ENCODE data around the gene MXD1.
"Not testable (repeated sequence)": the region's sequence is repeated elsewhere in the genome, so short reads cannot be mapped to it uniquely, and the experiment has no call there.

The MXD1 gene

GRCh38 chr2:69914950-69915945 is at the start of gene MXD1:
TSS of gene MXD1 (plus strand) at chr2:69915109. CDS start at chr2:69915331, 222 bp downstream.
- DNase-seq, result no peak

GRCh38 chr2:69888451-69888850 is 26.5 kb upstream of the MXD1 start:
- DNase-seq, result no peak

GRCh38 chr2:69889302-69889701 is 25.6 kb upstream of the MXD1 start:
- no peak for DNase-seq

GRCh38 chr2:69890881-69891280 is 24.0 kb upstream of the MXD1 start:
- no peak for DNase-seq

- DNase-seq, result not testable (repeated sequence)
These were observed 22.0 kb upstream of the MXD1 start for GRCh38 chr2:69892838-69893424.

GRCh38 chr2:69893684-69894551 is 21.0 kb upstream of the MXD1 start, which contains the start of gene SNRNP27:
TSS of gene SNRNP27 (plus strand) at chr2:69893956. CDS start at chr2:69893985, 29 bp downstream.
- DNase-seq, result peak; percentile 86

GRCh38 chr2:69894737-69895136 is 20.2 kb upstream of the MXD1 start:
- not testable (repeated sequence) for DNase-seq

- DNase-seq, result no peak
These were observed 12.5 kb upstream of the MXD1 start for GRCh38 chr2:69902213-69902922.

GRCh38 chr2:69907216-69907615 is 7.7 kb upstream of the MXD1 start:
- DNase-seq, result no peak

GRCh38 chr2:69911985-69912563 is 2.8 kb upstream of the MXD1 start:
- DNase-seq, result no peak

GRCh38 chr2:69914164-69914949 is 552 bp upstream of the MXD1 start:
- peak; percentile 100 for DNase-seq

GRCh38 chr2:69916106-69916505 is 1.2 kb downstream of the MXD1 start:
- no peak for DNase-seq

- DNase-seq, result no peak
These were observed 2.9 kb downstream of the MXD1 start for GRCh38 chr2:69917852-69918251.

- DNase-seq, result no peak
These were observed 3.5 kb downstream of the MXD1 start for GRCh38 chr2:69918401-69918800.

GRCh38 chr2:69923116-69923515 is 8.2 kb downstream of the MXD1 start:
- DNase-seq, result no peak

GRCh38 chr2:69926849-69927515 is 12.1 kb downstream of the MXD1 start:
- DNase-seq, result no peak

- no peak for DNase-seq
These were observed 17.1 kb downstream of the MXD1 start for GRCh38 chr2:69931832-69932595.

- DNase-seq, result no peak
These were observed 17.6 kb downstream of the MXD1 start for GRCh38 chr2:69932596-69932922.

- DNase-seq, result no peak
These were observed 18.4 kb downstream of the MXD1 start for GRCh38 chr2:69933254-69933828.

Measured in stimulated activated CD4-positive, alpha-beta T cell treated with anti-CD3 and anti-CD28 coated beads, Interleukin-4, amount 100 ng/mL, for 24 hours (primary cell).